Ishikawa (cell line): ENCODE data around the gene CHCHD2.
A peak's percentile ranks its signal among the peaks of the same experiment; 100 is the strongest.

Experiments
- NFIC ChIP-seq: IDR thresholded peaks from 2 replicates; pipeline ENCODE4 v1.6.1; 2012
- RAD21 ChIP-seq: IDR thresholded peaks from 2 replicates; pipeline ENCODE4 v1.6.1; 2012; ENCODE audit warnings: low read depth
- TF ChIP-seq, protein P1 (sequence below): IDR thresholded peaks from 2 replicates; pipeline ENCODE4 v1.6.1; 2012; ENCODE audit warnings: low read depth, mild to moderate bottlenecking

DNA sequence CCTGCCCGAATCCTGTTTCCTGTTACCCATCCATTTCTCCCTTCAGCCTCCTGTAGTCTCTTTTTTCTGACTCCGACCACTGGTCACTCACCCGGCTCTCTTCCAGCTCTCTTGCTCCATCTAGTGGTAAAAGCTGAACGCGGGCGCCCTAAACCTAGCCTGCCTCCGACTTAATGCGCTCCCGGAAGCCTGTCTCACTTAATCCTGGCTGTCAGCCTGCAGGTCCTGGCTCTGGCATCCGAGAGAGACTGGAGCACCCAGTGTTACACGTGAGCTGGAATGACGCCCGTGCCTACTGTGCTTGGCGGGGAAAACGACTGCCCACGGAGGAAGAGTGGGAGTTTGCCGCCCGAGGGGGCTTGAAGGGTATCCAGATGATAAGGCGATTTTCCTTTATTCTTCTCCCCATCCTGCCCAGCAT is 31.9 kb downstream of the CHCHD2 start:
- TF ChIP-seq, protein P1, sequence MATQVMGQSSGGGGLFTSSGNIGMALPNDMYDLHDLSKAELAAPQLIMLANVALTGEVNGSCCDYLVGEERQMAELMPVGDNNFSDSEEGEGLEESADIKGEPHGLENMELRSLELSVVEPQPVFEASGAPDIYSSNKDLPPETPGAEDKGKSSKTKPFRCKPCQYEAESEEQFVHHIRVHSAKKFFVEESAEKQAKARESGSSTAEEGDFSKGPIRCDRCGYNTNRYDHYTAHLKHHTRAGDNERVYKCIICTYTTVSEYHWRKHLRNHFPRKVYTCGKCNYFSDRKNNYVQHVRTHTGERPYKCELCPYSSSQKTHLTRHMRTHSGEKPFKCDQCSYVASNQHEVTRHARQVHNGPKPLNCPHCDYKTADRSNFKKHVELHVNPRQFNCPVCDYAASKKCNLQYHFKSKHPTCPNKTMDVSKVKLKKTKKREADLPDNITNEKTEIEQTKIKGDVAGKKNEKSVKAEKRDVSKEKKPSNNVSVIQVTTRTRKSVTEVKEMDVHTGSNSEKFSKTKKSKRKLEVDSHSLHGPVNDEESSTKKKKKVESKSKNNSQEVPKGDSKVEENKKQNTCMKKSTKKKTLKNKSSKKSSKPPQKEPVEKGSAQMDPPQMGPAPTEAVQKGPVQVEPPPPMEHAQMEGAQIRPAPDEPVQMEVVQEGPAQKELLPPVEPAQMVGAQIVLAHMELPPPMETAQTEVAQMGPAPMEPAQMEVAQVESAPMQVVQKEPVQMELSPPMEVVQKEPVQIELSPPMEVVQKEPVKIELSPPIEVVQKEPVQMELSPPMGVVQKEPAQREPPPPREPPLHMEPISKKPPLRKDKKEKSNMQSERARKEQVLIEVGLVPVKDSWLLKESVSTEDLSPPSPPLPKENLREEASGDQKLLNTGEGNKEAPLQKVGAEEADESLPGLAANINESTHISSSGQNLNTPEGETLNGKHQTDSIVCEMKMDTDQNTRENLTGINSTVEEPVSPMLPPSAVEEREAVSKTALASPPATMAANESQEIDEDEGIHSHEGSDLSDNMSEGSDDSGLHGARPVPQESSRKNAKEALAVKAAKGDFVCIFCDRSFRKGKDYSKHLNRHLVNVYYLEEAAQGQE = no peak
- TF ChIP-seq NFIC (peak; percentile 23; the same call in 1 of the 2 replicates), RAD21 (peak; percentile 90)
